Myocyte (in vitro differentiated cells): ENCODE measurements around the gene ETFA. TPM values are rescaled to one million over a fixed set of nuclear protein-coding genes. Genes with fewer than 3 reads are reported as not detected.

ENCODE experiments used
- DNase-seq: peaks from one replicate; pipeline ENCODE4 v3.0.0-alpha.2; 2012; ENCODE audit warnings: low read depth
- total RNA-seq: library from RNA; depleted of rRNA; stranded (reverse); fragments of >200 nt; gene quantifications from 2 replicates; pipeline ENCODE4 v1.2.3, GENCODE V29; 2014

ETFA gene
- total RNA-seq, 1 donor from 2014 or later = 144 TPM

GRCh38 chr15:76340803-76341365 is 29.6 kb upstream of the ETFA start:
- no peak for DNase-seq

DNA sequence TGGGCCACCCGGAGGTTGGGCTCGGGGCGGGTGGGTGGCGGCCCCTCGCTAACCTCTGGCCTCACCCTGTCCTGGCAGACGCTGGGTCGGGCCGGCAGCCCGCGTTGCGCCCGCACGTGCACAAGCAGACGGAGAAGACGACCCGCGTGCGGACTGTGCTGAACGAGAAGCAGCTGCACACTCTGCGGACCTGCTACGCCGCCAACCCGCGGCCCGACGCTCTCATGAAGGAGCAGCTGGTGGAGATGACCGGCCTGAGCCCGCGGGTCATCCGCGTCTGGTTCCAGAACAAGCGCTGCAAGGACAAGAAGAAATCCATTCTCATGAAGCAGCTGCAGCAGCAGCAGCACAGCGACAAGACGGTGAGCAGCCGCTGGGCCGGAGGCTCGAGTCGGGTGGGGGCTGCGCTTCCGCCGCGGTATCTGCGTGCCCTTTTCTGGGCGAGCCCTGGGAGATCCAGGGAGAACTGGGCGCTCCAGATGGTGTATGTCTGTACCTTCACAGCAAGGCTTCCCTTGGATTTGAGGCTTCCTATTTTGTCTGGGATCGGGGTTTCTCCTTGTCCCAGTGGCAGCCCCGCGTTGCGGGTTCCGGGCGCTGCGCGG is 29.0 kb upstream of the ETFA start:
- DNase-seq = no peak

DNA sequence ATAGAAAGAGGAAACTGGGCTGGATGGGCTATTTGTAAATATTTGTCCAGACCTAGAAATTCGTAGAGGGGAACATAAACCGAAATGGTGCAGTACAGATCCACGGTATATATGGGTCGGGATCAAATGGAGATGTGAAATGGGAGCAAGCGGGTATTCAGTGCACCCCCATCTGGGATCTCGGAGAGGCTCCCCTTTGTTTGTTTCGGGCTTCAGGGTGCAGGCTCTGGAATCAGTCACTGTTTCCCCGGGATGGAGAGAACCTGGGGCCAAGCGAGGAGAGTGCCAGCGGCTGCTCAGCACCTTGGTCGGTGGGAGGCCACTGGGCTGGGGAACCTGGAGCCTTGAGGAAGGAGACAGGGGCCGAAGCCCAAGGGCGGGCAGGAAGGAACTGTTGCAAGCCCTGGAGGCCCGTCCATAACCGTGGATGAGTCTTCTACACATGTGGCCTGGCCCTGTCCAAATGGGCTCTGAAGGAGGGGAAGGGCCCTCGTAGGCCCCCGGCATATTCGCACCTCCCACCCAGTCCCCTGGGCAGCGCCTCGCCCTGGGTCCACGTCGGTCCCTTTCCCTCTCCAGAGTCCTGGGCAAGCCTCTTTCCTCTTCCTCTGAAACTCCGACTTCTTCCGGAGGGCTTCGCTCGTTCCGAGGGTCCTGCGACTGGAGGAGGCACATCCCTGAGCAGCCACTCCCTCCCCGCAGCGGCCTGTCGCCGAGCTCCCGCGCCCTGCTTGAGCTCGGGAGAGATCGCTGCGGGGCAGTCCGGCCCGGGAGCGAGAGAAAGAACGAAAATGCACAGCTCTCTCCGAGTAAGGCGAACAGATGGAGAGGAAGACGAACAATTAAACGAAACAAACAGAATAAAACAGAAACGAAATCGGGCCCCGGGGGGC is 28.3 kb upstream of the ETFA start:
- no peak for DNase-seq

DNA sequence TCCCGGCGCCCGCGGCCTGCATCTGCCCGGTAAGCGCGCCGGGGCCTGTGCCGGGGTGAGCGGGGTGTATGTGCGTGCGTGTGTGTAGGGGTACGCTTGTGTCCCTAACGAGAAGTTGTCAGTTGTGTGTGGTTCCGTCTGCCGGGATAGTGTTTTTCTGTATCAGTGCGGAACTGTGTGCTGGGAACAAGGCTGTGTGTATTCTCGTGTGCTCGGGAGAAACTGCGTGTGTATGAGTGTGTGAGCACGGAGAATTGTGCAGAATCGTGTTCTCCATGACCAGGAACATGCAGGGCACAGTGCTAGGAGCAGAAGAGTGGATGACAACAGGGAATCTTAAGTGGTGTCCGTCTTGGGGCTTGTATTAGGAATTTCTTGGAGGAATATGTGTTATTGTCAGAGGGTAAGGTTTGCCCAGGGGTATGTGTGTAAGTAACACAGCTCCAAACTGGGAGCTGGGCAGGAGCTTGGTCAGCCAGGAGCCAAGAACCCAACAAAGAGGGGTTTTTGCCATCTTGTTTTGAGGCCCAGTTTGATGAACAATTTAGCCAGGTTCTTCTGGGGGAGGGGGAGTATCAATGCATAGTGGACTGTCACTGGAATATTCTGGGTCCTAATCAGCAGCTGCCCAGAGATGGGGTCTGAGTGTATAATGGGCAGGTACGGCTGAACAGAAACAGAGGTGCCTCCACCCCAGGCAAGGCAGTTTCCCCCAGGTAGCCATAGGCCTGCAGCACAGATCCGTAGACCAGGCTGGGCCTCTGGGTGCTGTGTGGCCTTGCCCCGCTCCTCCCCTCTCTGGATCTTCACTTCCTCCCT is 27.4 kb upstream of the ETFA start:
- no peak for DNase-seq

DNA sequence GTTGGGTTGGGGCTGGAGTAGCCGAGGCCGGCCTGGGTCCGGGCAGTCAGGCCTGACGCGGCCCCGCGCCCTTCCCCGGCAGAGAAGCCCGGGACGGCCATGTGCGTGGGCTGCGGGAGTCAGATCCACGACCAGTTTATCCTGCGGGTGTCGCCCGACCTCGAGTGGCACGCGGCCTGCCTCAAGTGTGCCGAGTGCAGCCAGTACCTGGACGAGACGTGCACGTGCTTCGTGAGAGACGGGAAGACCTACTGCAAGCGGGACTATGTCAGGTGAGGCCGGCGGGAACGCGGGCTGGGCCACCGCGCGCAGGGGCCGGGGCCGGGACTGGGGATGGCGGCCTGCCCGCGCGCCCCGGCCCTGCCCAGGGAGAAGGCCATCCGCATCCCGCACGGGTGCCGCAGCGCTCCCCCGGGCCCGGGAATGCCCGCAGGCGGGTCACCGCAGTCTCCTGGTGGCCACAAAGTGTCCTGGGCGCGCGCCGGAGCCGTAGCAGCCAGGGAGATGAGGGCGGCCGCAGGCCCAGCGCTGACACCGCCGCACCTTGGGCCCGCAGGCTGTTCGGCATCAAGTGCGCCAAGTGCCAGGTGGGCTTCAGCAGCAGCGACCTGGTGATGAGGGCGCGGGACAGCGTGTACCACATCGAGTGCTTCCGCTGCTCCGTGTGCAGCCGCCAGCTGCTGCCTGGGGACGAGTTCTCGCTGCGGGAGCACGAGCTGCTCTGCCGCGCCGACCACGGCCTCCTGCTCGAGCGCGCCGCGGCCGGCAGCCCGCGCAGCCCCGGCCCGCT is 26.6 kb upstream of the ETFA start:
- DNase-seq = no peak

- DNase-seq = peak; percentile 57
Measured at GRCh38 chr15:76337059-76337695, 25.9 kb upstream of the ETFA start.

DNA sequence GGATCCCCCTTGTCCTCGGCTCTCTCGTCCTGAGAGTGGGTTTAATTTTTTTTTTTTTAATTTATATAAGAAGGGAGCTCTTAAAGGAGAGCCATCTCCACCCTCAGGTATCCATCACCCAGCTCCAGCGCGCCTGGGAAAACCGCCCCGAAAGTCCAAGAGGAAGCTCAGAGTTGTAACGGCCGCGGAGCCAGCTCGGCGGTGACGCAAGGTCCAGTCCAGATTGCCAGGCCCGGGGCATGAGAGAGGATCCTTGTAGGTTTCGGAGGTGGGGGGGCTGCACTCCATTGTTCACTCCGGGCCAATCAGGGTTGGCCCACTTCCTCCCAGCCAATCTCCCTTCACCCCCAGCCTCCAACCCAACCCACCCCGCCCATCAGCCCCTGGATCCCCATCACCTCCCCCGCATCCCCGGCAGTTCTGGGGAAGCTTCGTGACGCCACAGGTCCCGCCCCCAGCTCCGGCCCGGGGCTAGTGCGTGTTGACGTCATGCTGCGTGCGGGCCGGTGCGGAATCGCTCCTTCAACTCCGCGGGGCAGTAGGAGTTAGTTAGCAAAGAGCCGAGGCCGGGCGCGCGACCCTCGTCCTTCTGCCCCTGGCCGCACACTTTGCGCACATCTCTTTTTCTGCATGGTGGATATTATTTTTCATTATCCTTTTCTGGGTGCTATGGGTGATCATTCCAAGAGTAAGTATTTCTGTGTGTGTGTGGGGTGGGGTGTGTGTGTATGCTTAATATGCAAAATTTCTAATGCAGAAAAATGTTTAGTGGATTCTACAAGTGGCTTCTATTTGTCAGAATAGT is 25.2 kb upstream of the ETFA start, which contains the start of gene ISL2:
ISL2 (plus strand) TSS at position 520 of the 805 bp plus-strand sequence; CDS start at position 631, 111 bp downstream.
- peak; percentile 97 for DNase-seq

DNA sequence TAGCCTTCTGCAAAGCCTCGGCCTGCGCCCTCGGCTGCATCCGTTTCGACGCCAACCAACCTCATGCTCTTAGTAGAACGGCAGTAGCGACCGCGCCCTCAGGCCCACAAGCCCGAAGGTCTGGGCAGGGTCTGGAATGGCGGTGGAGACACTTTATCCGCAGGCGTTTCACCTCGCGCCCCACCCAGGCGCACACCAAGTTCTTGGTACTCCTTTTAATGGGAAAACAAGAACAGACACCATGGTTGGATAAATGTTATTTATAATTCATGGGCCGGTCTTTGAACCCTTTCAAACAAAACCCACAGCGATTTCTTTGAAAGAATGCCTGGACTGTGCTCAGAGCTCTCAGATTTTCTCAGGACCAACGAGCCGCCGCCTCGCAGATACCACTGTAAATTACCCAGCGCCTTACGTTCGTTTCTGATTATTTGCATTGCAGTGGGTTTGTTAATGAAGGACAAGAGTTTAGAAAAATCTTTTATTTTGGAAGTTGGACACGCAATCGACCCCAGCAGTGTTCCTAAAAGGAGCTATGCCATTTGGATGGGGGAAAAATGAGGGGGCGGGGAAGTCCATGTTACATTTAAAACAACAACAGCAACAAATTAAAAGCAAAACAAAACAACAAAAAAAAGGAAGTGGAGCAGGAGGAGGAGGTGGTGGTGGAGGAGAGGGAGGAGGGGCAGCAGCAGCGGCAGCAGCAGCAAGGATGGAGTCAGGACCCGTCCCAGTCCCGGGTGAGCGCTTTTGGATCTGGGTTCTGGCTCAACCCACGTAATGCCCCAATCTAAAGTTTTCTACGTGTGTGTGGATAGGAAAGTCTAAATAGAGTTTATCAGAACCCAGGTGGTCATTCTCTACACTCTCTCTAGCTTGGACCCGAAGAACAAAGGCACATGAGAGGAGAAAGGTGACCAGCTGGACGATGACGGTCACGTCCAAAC is 24.3 kb upstream of the ETFA start:
- DNase-seq = no peak

- no peak for DNase-seq
Measured at GRCh38 chr15:76334438-76335306, 23.4 kb upstream of the ETFA start.

GRCh38 chr15:76333720-76334437 is 22.6 kb upstream of the ETFA start:
- no peak for DNase-seq

- no peak for DNase-seq
Measured at GRCh38 chr15:76333309-76333708, 22.0 kb upstream of the ETFA start.

GRCh38 chr15:76332796-76333195 is 21.5 kb upstream of the ETFA start:
- DNase-seq = no peak

- peak; percentile 81 for DNase-seq
Measured at GRCh38 chr15:76330080-76330680, 18.9 kb upstream of the ETFA start.

DNA sequence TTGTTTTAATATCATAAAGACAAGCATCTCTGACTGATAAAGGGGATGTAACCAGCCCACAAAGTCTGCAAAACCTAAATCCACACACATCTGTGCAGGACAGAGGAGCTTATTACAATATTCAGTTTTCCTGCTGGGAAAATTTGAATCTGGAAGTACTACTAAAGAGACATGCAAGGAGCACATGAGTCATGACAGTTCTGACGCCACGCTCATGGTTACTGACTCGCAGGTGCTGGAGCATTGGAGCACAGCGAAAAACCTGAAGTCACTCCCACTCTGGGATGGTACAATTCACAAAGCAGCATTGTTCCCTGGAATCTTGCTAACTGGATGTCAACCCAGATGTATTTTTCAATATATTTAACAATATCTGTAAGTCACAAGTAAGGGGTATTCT is 17.7 kb upstream of the ETFA start:
- no peak for DNase-seq

GRCh38 chr15:76328106-76328696 is 16.9 kb upstream of the ETFA start:
- DNase-seq = no peak
